VCaP (cell line): ENCODE results near the gene B3GNT4.

Source experiments
- H3K27ac ChIP-seq: fragments of 450-650 bp; 2 replicates; pipeline ENCODE4 v1.5.1; 2017
- TF ChIP-seq, protein P1 (sequence below): fragments of 450-650 bp; conservative IDR thresholded peaks from 2 replicates; pipeline ENCODE4 v1.5.1; 2017; ENCODE audit warnings: mild to moderate bottlenecking, moderate library complexity

Gene B3GNT4

DNA sequence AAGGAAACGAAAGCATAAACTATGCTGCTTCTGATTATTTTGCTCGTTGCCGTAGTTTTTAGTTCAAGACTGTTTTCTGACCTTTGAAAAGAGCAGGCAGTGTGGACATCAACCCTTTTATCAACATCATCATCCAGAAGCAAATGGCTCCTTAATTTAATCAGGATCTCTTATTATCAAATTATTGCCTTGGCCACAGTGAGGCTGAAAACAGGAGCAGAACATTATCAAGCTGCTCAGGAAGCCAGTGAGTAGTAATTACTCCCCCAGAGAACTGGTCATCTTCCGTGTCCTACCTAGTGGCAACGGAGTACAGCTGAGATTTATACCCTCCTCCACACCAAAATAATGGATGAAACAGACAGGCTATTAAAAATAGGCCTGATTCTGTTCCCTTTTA, 24.6 kb downstream of the B3GNT4 start:
- no peak overlapping the region for H3K27ac ChIP-seq
- TF ChIP-seq, protein P1, sequence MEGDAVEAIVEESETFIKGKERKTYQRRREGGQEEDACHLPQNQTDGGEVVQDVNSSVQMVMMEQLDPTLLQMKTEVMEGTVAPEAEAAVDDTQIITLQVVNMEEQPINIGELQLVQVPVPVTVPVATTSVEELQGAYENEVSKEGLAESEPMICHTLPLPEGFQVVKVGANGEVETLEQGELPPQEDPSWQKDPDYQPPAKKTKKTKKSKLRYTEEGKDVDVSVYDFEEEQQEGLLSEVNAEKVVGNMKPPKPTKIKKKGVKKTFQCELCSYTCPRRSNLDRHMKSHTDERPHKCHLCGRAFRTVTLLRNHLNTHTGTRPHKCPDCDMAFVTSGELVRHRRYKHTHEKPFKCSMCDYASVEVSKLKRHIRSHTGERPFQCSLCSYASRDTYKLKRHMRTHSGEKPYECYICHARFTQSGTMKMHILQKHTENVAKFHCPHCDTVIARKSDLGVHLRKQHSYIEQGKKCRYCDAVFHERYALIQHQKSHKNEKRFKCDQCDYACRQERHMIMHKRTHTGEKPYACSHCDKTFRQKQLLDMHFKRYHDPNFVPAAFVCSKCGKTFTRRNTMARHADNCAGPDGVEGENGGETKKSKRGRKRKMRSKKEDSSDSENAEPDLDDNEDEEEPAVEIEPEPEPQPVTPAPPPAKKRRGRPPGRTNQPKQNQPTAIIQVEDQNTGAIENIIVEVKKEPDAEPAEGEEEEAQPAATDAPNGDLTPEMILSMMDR = no peak

DNA sequence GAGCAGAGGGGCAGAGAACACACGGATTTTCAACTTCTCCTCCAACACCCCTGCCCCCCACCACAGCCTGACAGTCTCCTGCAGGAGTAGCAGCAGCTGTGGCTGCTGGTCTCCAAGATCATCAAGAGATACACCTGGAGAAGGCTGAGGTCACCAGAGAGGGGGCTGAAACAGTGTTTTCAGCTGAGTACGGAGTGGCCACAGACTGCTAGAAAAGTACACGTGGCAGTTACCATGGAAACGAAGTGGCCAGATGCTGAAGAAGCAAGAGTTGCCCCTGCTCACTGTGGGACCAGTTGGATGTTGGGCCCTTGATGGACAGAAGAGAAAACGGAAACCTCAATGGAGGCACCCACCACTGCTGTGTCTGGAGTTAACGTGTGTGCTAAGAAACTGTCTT, 27.3 kb downstream of the B3GNT4 start:
- no peak overlapping the region for H3K27ac ChIP-seq
- TF ChIP-seq, protein P1 = no peak

DNA sequence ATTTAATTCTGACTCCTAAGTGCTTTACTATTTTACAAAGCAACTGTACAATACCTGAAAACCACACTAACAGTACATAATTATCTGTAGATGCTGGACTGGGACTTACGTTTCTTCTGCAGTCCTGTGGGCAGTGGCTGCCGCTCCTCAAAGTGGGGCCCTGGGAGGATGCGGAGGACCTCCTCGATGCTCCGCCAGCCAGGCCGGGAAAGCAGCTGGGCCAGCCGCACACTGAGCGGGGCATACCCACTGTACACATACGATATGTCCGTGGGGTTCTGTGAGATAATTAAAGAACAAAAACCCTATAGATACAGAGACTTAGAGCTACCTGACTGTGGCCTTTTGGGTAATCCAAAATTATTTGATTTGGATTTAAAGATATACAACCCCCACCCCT, 29.2 kb downstream of the B3GNT4 start:
- TF ChIP-seq, protein P1 = no peak
- H3K27ac ChIP-seq = no peak overlapping the region

DNA sequence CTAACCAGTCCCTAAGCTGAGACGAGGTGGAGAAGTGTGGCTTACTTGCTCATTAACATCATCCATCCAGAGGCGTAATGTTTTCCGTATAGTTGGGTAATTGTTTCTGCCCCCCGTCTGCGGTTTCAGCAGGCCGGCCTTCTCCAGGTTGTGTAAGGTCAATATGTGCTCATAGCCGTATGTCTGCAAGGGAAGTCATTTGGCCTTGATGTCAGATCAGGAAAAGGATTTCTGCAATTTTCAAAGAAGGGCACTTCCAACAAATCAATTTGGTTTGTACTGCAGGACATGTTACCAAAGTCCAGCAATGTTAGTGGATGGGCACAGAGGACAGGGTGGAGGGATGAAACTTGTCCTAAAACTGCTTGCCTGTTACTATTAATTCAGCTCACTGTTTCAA, 32.2 kb downstream of the B3GNT4 start:
- TF ChIP-seq, protein P1 = no peak
- no peak overlapping the region for H3K27ac ChIP-seq

DNA sequence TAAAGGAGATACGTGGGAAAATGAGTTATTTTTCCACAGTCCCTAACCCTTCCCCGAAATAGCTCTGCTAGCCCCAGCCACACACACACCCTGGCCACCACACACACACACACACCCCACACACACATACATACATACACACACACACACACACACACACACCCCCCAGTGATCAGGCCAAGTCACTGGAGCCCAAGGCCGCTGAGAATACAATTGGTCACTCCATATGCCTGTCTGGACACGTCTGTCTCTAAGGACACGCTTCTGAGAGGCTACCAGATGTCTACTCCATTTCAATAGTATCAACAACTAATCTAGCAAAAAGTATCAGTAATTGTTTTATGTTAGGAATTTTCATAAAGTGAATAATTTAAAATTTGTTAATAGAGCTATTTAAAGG, 35.4 kb downstream of the B3GNT4 start:
- TF ChIP-seq, protein P1 = no peak

DNA sequence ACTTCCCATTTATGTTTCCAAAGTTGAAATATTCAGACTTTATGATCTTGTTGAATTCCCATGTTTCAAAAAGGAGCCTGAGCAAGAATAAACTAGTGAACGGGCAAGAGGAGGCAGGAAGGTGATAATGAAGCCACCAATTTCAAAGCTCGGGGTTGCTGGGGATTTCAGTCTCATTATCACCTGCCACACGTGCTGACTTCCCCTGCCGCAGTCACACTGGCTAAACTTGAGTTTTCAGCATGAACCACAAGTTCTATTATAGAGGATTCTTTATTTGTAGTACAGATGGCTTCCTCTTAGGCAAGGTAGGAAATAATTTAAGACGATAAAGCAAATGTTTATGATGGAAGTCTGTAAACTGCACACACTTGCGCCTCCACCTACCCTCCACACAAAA, 40.5 kb downstream of the B3GNT4 start:
- H3K27ac ChIP-seq = no peak overlapping the region
- TF ChIP-seq, protein P1 = no peak

More for the DNA sequence above, 35.4 kb downstream of the B3GNT4 start:
- H3K27ac ChIP-seq = no peak overlapping the region

DNA sequence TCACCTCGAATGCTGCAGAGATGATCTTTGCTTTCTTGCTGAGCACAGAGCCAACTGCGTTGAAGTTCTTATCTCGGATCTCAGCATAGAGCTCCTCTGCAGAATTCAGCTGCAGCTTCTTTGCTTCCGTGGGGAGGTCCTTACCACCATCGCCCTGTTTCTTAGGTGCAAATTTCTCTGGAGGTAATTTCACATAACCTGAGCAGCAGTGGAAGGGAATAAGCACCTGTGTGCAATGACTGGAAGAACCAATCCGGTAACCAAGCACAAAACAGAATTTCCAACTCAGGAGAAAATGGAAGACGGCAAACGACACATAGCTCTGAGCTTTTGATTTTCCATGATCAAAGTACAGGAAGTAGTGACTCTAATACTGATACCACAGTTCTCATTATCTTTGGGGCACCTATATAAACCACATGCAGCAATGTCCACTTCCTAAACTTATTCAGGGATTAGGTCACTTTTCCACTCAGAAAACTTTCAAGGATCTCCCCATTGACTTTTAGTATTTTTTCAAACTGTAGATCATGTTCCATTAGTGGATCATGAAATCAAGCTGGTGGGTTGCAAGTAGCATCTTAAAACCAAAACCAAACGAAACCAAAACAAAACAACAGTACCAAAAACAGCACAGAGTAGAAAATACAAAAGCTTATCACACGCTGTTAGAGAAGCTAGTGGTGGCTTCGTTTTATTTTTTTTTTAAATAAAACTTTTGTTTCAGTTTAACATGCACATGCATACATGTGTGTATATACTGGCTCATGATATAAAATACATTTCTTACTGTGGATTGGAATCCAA, 41.3 kb downstream of the B3GNT4 start:
- H3K27ac ChIP-seq = no peak overlapping the region
- TF ChIP-seq, protein P1 = no peak
